Measurements from ENCODE around the gene UTF1.
"Not testable (repeated sequence)": the region's sequence is repeated elsewhere in the genome, so short reads cannot be mapped to it uniquely, and the experiment has no call there.

Gene UTF1

DNA sequence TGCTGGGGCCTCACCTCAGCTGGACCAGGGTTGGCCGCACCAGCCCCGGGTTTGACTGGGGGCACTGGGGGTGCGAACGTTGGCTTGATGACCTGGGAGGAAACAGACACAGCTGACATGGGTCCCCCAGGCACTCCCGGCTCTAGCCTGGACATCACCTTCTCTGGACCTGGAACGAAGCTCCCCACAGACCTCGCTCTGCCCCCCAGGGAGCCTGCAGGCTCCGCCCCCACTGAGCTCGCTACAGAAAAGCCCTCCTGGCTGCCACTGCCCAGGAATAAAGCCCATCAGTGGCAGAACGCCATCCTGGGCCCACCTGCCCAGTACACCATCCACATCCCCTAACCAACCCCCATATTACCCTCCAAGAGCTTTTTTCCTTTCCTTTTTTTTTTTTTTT is 33.7 kb downstream of the UTF1 start:
- Histone ChIP-seq H3K4me3 (IDR thresholded peaks at IDR 0.05; ENCODE audit: insufficient read depth, low read depth, low read length) (no peak overlapping the region), H3K36me3 (ENCODE audit: insufficient read depth) (no peaks in the 10 kb centered on the region), H3K27ac (no peak overlapping the region), H4K20me1 (ENCODE audit: insufficient read depth) (no peaks in the 10 kb centered on the region), H3K4me2 (no peak overlapping the region), H3K4me1 (ENCODE audit: low read depth, poor library complexity, severe bottlenecking) (peaks cover 26% of the 10 kb centered on the region), H3K79me2 (ENCODE audit: insufficient read depth, low read depth) (no peaks in the 10 kb centered on the region), H3K9ac (no peak overlapping the region), H3K27me3 (ENCODE audit: insufficient read depth, low read depth) (no peaks in the 10 kb centered on the region), H2AFZ (ENCODE audit: low read depth) (no peak overlapping the region)
- no peak for TF ChIP-seq CTCF (conservative IDR thresholded peaks at IDR 0.05; ENCODE audit: low read depth, low read length)

DNA sequence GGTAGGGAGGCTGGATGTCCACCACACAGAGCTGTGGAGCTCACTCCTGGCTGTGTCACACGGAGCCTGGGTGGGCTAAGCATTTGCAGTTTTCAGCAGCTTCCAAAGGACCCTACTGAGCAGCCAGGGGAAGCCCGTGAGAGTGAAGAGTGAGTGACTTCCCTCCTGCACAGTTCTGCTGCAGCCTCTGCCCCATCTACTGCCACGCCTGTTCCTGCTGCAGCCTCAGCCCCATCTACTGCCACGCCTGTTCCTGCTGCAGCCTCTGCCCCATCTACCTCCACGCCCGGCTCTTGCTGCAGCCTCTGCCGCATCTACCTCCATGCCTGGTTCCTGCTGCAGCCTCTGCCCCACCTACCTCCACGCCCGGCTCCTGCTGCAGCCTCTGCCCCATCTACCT is 34.4 kb downstream of the UTF1 start:
- Histone ChIP-seq H3K4me1 (ENCODE audit: low read depth, poor library complexity, severe bottlenecking) (peaks cover 19% of the 10 kb centered on the region), H3K4me2 (no peak overlapping the region), H3K9ac (no peak overlapping the region), H3K36me3 (ENCODE audit: insufficient read depth) (no peaks in the 10 kb centered on the region), H3K27me3 (ENCODE audit: insufficient read depth, low read depth) (no peaks in the 10 kb centered on the region), H3K79me2 (ENCODE audit: insufficient read depth, low read depth) (no peaks in the 10 kb centered on the region), H3K4me3 (IDR thresholded peaks at IDR 0.05; ENCODE audit: insufficient read depth, low read depth, low read length) (no peak overlapping the region), H4K20me1 (ENCODE audit: insufficient read depth) (no peaks in the 10 kb centered on the region), H2AFZ (ENCODE audit: low read depth) (no peak overlapping the region), H3K27ac (no peak overlapping the region)
- TF ChIP-seq CTCF (conservative IDR thresholded peaks at IDR 0.05; ENCODE audit: low read depth, low read length) = no peak

GRCh38 chr10:133265052-133265451 is 35.0 kb downstream of the UTF1 start:
- not testable (repeated sequence) for H2AFZ ChIP-seq (ENCODE audit: low read depth); H3K4me2 ChIP-seq; H3K27ac ChIP-seq; H3K79me2 ChIP-seq (ENCODE audit: insufficient read depth, low read depth); H4K20me1 ChIP-seq (ENCODE audit: insufficient read depth); H3K27me3 ChIP-seq (ENCODE audit: insufficient read depth, low read depth); H3K4me3 ChIP-seq (IDR thresholded peaks at IDR 0.05; ENCODE audit: insufficient read depth, low read depth, low read length); H3K36me3 ChIP-seq (ENCODE audit: insufficient read depth); H3K9ac ChIP-seq
- peaks cover 14% of the 10 kb centered on the region for H3K4me1 ChIP-seq (ENCODE audit: low read depth, poor library complexity, severe bottlenecking)

DNA sequence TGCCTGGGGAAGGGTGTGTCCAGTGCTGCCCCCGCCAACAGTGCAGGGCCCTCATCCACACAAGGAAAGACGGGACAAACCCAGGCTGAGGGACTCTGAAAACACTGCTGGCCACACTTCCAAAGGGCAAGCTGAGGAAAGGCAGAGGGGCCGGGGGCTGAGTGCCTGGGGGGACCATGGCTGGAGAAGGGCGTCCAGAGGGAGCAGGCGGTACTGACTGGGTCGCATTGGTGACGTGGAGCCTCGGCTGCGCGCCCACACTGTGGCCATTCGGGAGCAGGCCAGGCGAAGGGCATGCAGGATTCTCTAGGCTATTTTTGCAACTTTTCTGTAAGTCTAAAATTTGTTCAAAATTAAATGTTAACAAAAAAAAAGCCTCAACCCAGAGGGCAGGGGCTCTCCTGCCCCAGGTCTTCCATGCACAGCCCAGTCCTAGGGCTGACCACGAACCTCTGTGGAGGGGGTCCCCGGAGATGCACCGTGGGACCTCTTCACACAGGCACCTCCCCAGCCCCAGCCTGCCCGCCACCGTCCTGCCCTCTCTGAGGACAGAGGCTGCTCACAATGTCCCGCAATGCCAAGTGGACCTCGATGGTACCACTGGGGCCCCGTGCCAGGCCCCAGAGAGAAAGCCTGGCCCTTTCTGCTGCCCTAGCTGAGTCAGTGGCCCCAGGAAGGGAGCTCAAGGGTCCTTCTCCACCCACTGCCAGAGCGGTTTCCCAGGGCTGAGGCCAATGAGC is 36.2 kb downstream of the UTF1 start:
- H3K27ac ChIP-seq = no peak overlapping the region

More for the DNA sequence above, 36.2 kb downstream of the UTF1 start:
- no peaks in the 10 kb centered on the region for H3K36me3 ChIP-seq (ENCODE audit: insufficient read depth)
- H3K4me1 ChIP-seq (ENCODE audit: low read depth, poor library complexity, severe bottlenecking) = peaks cover 7% of the 10 kb centered on the region
- no peak overlapping the region for H3K4me2 ChIP-seq
- no peak overlapping the region for H2AFZ ChIP-seq (ENCODE audit: low read depth)
- no peak overlapping the region for H3K4me3 ChIP-seq (IDR thresholded peaks at IDR 0.05; ENCODE audit: insufficient read depth, low read depth, low read length)
- H3K9ac ChIP-seq = no peak overlapping the region
- TF ChIP-seq CTCF (conservative IDR thresholded peaks at IDR 0.05; ENCODE audit: low read depth, low read length) = no peak
- H3K27me3 ChIP-seq (ENCODE audit: insufficient read depth, low read depth) = no peaks in the 10 kb centered on the region
- no peaks in the 10 kb centered on the region for H4K20me1 ChIP-seq (ENCODE audit: insufficient read depth)
- H3K79me2 ChIP-seq (ENCODE audit: insufficient read depth, low read depth) = no peaks in the 10 kb centered on the region

Measured in KMS-11 (cell line).